ENCODE measurements around the gene SCN4B.

Gene SCN4B

DNA sequence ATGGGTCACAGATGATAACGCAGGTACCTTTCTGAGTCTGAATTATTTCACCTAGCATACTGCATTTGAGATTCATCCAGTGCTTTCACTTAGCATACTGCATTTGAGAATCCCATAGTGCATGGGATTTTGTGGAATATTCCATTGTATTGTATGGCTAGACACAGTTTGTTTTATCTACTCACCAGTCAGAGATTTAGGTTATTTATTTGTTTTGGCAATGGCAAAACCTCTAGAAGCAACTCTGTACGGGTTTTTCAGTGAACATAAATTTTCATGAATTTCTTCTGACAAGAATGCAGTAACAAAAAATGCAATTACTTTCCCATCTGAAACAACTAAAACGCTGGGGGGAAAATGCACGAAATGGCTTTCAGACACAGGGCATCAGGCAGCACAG lies 24.3 kb downstream of the SCN4B start:
- DNase-seq = no peak

DNA sequence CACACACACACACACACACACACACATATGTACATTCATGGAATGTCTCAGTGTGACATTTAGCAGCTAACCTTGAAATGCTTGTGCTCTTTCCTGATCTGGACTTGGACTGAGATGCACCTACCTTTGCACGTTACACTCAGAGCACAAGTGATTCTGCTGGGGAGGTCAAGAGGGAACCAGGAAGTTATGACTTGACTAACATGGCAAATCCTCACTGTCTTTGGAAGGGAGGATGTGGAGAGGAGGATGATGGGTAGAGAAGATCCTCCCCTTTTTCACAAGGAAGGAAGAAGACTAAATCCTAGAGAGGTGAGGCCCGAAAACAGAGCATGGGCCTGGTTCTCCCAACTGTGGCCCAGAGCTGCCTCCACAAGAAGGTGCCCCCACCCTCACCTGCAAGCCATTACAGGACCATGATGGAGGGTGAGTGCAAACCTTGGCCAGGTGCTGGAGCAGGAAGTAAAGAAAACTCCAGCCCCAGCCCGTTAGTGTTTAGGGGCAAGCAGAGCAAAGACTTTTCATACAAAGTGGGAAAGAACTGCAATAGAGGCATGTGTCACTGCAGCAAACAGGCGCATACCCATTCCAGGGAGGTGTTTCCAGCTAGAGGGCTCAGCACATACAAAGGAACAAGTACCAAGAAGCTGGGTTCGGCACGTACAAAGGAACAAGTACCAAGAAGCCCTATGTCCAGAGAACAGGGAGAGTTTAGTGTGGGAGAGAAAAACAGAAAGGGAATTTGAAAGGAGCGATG lies 26.4 kb downstream of the SCN4B start:
- DNase-seq = no peak

DNA sequence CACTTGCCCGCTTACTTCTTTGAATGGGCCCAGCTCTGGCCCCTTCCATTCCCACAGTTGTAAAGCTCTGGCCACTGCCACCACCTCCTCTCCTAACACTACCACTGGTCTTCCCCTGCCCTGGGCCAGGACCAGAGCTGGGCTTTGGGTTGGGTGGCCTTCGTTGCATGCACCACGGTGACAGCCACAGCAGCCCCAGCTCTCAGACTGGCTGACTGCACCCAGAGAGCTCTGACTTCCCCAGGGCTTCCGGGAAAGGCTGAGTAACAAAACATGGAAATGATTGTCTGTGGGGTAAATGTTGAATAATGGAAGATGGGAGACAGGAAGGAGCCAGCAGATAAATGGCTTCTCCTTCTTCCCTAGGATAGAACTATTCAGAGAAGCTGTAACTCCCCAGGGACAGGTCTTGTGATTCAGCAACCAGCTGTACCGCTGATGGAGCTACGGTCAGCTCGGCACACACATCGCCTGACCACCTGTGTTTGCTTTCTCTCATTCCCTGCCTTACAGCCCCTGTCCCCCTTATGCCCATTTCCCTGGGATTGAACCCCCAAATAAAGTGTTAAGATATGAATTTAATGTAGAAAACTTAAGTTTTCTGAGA lies 27.6 kb downstream of the SCN4B start:
- no peak for DNase-seq

DNA sequence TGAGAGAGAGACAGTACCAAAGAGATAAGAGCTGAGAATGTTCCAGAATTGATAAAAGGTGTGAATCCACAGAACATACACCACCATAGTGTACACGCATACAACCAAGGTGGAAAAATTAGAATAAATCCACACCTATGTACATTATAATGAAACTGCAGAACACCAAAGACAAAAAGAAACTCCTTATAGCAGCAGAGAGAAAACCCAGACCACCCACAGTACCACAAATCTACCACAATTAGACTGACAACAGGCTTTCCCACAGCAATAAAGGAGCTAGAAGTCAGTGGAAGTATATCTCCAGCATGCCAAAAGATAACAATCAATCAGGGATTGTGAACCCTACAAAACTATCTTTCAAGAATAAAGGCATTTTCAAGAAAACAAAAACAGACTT lies 31.8 kb downstream of the SCN4B start:
- DNase-seq = no peak

DNA sequence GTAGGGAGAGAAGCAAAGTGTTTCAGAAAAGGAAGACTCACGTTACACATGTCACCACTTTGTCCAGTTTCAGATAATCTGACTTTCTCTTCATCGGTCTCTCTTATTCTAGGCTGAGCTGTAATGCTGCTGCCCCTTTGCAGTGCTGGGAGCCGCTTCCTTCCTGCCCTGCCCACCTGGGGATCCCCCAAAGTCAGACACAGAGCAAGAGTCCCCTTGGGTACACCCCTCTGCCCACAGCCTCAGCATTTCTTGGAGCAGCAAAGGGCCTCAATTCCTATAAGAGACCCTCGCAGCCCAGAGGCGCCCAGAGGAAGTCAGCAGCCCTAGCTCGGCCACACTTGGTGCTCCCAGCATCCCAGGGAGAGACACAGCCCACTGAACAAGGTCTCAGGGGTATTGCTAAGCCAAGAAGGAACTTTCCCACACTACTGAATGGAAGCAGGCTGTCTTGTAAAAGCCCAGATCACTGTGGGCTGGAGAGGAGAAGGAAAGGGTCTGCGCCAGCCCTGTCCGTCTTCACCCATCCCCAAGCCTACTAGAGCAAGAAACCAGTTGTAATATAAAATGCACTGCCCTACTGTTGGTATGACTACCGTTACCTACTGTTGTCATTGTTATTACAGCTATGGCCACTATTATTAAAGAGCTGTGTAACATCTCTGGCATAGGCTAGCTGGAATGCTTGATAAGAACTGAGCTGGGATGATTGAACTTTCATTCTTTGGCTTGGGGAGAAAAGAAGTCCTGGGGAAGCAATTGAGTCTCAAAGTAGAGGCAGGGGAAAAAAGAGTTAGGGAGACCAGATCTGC lies 34.6 kb downstream of the SCN4B start:
- no peak for DNase-seq

DNA sequence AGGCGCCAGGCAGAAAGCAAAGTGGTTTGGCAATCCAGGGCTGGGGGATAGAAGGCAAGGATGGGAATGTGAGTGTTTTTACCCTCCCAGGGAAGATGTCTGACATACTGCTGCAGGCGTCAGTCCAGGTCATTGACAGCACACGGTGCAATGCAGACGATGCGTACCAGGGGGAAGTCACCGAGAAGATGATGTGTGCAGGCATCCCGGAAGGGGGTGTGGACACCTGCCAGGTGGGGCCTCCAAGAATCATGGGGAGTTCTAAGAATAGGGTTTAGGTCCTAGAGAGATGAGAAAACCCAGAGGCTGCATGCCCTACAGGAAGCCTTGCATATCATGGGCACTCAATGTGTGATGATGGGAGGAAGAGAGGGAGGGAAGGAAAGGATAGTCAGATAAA lies 37.6 kb downstream of the SCN4B start:
- DNase-seq = no peak

DNA sequence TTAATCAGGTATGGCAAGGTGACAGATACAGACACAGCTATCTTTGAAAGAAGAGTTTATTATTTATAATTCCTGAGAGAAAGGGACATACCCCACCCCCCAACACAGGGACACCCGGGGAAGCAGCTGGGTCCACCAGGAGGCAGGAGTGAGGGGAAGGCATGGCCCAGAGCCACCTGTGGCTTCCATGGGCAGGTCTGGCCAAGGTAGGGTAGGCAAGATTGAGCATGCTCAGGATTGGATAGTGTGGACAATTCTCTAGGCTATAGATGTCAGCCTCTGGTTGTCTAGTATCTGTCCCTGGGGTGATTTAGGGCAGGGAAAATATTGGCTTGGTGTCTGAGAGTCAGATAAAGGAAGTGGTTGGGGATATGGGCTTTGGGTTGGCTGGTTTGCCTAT lies 38.4 kb downstream of the SCN4B start:
- no peak for DNase-seq

DNA sequence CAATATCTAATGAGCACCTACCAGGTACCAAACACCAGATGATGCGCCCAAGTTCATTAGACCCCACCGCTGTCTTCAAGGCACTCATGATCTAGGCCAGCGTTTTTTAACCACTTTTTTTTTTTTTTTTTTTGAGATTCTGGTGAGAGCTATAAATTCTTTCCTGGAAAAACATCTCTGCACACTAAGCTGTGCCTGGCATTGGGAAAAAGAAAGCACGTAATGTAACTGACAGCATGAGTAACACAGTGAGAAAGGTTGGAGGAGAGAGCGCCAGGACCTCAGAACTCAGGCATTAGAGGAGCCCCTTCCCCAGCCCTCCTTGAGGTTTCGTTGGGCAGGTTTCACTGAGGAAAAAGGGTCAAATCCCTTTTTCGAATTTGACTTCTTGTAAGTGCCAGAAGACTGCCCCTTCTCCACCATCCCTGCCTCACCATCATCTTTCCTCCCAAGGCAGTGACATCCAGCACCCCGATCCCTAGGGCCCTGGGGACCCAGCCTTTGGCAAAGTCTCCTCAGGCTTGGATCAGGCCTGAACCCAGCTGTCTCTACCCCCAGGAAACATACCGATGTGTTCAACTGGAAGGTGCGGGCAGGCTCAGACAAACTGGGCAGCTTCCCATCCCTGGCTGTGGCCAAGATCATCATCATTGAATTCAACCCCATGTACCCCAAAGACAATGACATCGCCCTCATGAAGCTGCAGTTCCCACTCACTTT lies 39.8 kb downstream of the SCN4B start:
- DNase-seq = no peak

DNA sequence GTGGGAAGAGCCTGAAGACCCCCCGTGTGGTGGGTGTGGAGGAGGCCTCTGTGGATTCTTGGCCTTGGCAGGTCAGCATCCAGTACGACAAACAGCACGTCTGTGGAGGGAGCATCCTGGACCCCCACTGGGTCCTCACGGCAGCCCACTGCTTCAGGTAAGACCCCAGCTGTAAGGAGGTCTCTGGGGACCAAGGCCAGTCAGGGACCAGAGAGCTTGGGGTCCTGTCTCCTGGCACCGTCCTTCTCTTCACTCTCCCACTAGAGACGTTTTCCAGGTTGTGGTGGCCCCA lies 40.9 kb downstream of the SCN4B start:
- no peak for DNase-seq

DNA sequence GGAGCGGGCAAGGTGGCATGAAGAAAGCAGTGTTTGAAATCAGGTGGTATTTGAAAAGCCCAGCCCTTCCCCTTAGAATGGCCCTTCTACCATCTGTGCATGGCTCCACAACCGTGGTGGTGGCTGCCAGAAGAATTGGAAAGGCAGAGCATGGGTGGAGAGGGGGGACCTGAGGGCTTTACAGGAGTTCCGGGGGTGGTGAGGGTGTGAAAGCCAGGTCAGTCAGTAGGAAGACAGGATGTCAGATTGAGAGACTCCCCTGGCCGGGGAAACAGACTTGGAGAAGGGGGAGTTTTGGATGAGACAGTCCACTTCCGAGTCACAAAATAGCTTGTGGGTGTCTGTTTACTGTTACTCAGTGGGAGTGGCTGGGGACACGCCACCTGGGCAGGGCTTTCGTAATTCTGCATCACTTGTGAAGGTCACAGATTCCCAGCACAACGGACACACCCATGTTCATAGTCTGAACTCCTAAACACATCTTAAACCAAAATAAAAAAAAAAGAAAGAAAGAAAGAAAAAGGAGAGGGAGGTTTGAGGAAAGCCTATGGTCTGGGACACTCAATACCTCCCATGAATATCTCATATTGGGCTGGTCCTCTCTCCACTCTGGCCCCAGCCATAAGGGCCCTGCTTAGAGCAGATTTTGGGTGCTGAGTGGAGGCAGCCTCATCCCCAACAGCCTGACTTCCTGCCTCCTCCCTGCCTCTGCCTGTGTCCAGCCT lies 41.4 kb downstream of the SCN4B start:
- no peak for DNase-seq

DNA sequence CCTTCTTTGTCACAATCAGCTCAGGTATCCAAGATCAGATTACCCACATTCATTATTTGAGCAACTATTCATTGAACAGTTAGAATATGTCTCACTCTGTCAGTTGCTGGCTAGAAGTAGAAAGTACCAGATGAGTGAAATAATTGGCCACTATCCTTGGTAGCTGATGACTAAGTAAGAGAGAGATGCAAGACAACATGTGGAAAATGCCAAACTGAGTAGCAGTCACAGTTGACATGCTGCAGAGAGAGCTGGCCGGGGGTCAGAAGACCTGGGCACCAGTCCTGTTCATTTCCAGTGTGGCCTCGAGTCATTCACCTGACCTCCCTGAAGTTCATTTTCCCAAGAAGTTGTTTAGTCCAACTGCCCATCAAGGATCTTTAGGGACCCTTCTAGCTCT lies 43.4 kb downstream of the SCN4B start:
- no peak for DNase-seq

DNA sequence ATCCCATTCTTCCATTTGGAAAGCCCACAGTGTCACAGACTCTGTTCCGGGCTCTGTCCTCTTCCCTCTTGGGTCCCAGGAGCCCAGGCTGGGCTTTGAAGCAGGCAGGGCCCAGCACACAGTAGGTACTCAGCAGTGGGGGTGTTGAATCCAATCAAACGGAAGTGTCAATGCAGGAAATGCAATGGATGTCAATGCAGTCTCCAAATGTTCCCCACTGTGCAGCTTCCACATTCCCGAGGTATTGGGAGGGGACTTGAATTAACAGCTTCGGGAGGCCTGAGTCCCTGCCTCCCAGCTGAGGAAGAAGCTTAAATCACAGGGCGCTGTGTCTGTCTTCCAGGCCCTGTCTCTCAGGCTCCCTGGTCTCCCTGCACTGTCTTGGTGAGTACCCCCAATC lies 44.1 kb downstream of the SCN4B start:
- DNase-seq = no peak

DNA sequence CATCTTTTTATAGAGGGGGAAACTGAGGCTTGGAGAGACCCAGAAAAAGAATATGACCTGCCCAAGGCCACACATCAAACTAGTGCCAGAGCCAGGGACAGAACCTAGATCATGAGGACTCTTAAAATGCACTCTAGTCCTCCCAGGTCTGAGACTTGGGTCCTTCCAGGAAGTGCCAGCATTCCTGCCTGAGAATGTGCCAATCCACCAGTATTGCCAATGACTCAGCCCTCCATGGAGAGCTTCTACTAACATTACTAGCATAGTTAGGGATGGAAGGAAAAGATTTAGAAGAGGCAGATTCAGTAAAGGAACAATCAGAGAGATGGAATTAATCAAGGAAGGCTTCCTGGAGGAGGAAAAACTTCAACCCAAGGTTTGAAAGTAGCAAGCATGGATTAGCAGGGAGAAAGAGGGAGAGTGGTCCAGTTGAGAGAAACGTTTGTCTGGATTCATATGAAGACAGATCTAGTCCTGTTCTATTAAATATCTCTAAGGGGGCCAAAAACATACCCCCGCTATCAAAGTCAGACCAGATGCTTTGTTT lies 45.8 kb downstream of the SCN4B start:
- no peak for DNase-seq

DNA sequence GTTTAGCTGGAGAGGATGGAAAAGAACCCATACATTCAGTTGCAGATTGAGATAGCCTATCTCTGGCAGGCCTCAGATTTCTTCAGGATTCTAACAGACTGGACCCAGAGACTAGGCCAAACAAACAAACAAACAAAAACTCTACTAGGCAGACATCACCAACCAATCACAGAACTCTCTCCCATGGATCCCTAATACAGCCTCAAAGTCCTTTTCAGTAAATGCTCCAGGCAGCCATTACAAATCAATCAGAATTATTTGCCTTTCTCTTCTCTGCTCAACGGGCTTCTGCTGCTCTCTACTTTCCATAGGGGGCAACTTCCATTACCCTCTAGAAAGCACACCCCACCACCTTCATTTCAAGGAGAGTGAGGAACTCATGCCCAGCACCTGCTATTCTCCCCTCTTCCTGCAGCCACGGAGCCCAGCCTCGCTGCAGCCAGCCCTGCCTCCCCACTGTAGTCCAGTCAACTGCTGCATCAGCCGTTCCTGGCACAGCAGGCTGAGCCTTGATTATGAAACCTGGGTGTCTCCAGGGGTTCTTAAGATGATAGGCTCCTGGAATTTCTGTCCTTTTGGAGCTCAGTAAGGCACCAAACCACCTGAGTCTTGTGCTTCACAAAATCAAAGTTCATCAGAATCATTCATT lies 46.8 kb downstream of the SCN4B start:
- DNase-seq = no peak

DNA sequence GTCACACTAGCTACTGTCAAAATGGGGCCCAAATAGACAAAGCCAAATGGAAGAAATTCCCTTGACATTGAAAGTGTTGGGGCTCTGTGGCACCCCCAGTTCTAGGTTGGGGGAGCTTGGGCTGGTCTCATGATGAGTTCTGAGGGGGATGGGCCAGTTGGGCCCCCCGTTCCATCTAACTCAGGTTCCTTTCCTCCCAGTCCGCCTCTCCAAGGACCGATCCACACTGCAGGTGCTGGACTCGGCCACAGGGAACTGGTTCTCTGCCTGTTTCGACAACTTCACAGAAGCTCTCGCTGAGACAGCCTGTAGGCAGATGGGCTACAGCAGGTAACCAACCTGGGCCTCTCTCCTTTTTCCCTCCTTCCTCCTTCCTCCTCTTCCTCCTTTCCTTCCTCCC lies 48.1 kb downstream of the SCN4B start:
- no peak for DNase-seq

DNA sequence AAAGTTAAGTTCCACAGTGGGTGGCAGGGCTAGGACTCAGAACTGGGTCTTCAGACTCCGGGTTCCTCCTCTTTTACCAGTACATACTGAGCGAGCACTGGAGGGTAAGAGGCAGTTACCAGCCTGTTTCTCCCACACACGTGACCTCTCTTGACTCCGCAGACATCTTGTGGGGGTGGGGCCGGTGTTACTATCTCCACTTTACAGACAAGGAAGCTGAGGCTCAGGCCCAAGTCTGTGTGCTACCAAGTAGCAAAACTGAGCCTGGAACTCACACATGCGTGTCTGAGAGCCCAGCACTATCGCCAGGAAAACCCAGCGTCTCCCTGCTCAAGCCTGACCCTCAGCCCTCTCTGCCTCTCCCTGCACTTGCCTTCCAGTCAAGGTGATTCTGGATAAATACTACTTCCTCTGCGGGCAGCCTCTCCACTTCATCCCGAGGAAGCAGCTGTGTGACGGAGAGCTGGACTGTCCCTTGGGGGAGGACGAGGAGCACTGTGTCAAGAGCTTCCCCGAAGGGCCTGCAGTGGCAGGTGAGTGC lies 49.8 kb downstream of the SCN4B start:
- DNase-seq = no peak

DNA sequence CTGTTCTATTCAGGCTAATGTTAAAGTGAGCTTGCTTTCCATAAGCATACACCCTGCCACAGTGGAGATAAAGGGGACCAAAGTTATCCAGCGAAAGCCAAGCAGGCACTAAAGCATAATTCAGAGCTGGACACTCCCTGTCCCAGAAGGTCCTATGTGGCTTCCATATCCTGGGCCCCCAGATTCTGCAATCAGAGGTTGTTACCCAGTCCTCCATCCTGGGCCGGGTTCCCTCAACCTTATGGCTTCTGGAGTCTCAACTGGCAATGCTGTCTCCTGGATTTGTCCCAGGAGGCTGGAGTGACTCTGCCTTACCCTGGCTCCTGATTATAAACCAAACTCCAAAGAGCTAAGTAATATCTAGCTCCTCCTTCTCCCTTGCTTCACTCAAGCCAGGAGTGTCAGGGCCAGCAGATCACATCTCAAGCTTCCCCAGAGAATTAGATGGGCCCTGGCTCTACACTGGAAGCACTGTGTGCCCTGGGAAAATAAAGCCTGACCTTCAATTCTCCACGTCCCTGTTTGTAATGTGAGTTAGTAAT lies 51.9 kb downstream of the SCN4B start:
- DNase-seq = no peak

DNA sequence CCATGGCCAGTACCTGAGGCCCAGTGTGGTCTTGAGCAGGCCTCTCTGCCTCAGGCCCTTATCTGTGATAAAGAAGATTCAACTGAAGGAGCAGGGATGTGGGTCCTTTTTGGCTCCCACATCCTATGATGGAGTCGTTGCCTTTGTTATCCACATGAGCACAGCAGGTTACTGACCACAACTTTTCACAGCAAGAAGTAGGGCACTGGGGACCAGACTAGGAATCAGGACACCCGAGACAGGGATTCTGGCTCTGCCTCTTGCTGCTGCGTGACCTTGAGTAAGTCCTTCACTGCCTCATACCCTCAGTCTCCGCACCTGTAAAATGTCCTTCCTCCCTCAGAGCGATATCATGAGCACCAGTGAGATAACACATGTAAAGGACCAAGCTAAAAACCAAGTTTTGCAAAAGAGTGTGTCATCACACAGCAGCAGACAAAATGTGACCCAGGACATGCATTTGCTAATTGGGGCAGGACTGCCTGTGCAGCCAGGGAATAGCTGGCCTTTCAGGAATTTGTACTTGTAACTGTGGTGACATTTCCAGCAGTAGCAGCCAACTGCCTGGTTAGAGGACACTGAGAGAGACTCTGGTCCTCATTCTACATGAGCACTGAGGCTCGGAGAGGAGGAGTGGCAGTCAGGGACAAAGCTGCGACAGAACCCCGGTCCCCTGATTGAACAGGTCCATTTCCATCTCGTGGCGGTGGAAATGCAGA lies 52.6 kb downstream of the SCN4B start:
- no peak for DNase-seq

DNA sequence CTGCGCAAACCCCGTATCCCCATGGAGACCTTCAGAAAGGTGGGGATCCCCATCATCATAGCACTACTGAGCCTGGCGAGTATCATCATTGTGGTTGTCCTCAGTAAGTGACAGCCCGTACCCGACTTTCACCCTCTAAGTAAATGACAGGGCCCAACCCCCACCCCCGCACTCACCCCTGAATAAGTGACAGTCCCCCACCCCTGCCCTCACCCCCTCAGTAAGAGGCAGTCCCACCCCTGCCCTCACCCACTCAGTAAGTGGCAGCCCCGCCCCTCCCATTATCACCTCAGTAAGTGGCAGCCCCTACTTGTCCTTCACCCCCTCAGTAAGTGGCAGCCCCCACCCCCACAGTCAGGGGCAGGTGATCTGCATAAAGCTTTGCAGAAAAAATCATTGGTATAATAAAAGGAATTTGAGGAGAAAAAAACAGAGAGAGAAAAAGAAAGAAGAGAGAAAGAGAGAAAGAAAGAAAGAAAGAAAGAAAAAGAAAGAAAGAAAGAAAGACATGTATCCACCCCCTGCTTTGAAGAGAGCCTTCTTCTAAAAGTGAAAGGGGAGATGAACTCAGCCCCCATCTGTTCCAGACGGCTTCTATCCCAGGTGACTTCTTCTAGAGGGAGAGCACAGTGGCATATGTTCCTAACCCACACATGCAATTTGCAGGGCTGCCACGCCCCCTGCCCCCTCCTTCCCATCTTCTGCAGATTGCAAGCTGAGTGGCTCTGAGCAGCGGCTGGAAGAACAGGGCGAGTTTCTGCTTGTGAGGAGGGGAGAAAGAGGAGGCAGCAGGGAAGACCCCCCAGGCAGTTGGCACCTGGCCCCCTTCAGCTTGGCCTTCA lies 53.4 kb downstream of the SCN4B start:
- DNase-seq = no peak

DNA sequence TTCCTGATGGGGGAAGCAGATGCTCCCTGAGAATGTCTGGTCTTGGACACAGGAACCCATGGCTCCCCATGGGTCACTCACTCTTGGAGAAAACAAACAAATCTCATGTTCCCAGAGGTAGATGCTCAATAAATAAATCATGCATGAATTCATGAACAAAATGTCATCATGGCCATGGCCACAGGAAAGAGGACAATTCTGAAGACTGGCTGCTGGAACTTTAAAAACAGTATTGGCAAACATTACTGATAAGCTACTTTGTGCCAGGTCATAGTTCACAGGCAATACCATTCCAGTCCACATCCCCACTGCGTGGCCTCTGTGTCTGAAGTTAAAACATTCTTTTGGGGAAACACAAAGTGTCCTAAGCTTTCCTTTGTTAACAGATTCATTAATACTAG lies 56.7 kb downstream of the SCN4B start:
- no peak for DNase-seq
